Psoas muscle (tissue), 8 donors: ENCODE results near the gene DAW1. TPM values are rescaled to one million over a fixed set of nuclear protein-coding genes. Genes with fewer than 3 reads are reported as not detected.

Experiments
- ATAC-seq, 4 donors: fragments of 200-7000 bp; cut with Tn5 transposase; one replicate each; pipeline ENCODE4 v1.9.1; 2020; ENCODE audit warnings: moderate library complexity in 3 of 4, mild to moderate bottlenecking in 2 of 4
- DNase-seq, 2 donors: peaks; one replicate each; pipeline ENCODE4 v3.0.0-alpha.2; 2020
- H3K27ac ChIP-seq: fragments of 200-600 bp; one replicate; pipeline ENCODE4 v1.8.0; 2022
- H3K27me3 ChIP-seq, 3 donors: fragments of 200-600 bp in 1 of 3; one replicate each; pipeline versions ENCODE4 v1.6.1 to v1.8.0; 2013 to 2022; ENCODE audit warnings: low read length in 2 of 3, mild to moderate bottlenecking in 2 of 3, moderate library complexity in 1 of 3; ENCODE audit not compliant: insufficient read depth in 3 of 3
- H3K36me3 ChIP-seq, 2 donors: fragments of 200-600 bp in 1 of 2; one replicate each; pipeline versions ENCODE4 v1.6.1 to v1.8.0; 2013 to 2022; ENCODE audit warnings: low read depth in 1 of 2, mild to moderate bottlenecking in 1 of 2, moderate library complexity in 1 of 2; ENCODE audit not compliant: insufficient read depth in 1 of 2
- H3K4me1 ChIP-seq: fragments of 200-600 bp; one replicate; pipeline ENCODE4 v1.8.0; 2022
- H3K4me3 ChIP-seq: fragments of 200-600 bp; one replicate; pipeline ENCODE4 v1.8.0; 2022; ENCODE audit warnings: mild to moderate bottlenecking
- H3K9me3 ChIP-seq: fragments of 200-600 bp; one replicate; pipeline ENCODE4 v1.8.0; 2022
- WGBS, 3 donors: extraction: QIAGEN DNeasy Blood & Tissue Kit; methylation state at CpG; one replicate each; pipeline versions ENCODE4 v1.1.6 to v1.1.7; 2013; 5-methylcytosine and 5-hydroxymethylcytosine counted together
- intact Hi-C, 2 donors: fragments of 100-400 bp; cut with DNase I; formaldehyde crosslinking; loops; one replicate each; pipeline versions ENCODE4 v1.11.0 to v1.14.2; 2022
- polyA plus RNA-seq, 3 donors: library from polyadenylated mRNA; stranded (reverse); fragments of 200-250 nt; gene quantifications; one replicate each; pipeline ENCODE4 v1.2.3, GENCODE V29; 2013
- total RNA-seq, 4 donors: library from RNA; stranded (reverse); fragmentation: NEBNext Ultra II Directional in 2 of 4; extraction: Animal tissue kit (Norgen Biotek cat#: 25700) in 2 of 4; gene quantifications; one replicate each; pipeline versions ENCODE4 v1.2.1 to v1.2.4, GENCODE V29; 2021 to 2023
- TF ChIP-seq, protein P1 (sequence below): fragments of 200-600 bp; IDR thresholded peaks from one replicate; pipeline ENCODE4 v1.8.0; 2022; ENCODE audit warnings: antibody characterized with exemption
- donor health status: healthy with polysubstance abuse.
- donor health status: DM: no; HTN: no; CAD: no; lungs with moderate emphysema.
- donor health status: Bipolar disorder and iron deficiency.
- donor health status: healthy.
- donor health status: DM: yes; HTN: yes; CAD: no.
- donor health status: DM: no; HTN: no; CAD: no.
- donor health status: DM: no; HTN: no; CAD: no.
- donor health status: DM: yes; HTN: yes; CAD: no.

Gene DAW1
- total and polyA plus RNA-seq, 7 donors = 0.03 to 0.21 TPM; not detected in 5

DNA sequence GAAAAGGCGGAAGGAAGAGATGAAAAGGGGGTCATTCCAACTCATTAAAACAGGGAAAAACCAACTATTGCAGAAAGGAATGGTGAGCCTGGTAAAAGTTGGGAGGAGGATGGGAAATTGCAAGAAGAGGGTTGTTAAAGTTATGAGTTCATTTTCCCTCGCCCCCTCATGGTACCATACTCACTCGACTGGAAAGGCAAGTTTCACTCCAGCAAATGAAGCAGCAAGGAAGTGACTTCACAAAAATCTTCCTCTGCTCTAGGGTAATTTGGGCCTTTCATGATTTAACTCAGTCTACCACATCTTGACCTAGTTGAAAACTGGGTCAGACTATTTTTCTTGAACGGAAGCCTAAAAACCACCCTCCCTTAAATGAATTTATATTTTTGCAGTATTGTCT lies 22.8 kb upstream of the DAW1 start:
- Histone ChIP-seq H3K4me3 (no peak overlapping the region), H3K9me3 (no peaks in the 10 kb centered on the region), H3K27ac (no peak overlapping the region), H3K36me3 (no peaks in the 10 kb centered on the region), H3K4me1 (no peaks in the 10 kb centered on the region), H3K27me3 (no peaks in the 10 kb centered on the region)
- TF ChIP-seq, protein P1, sequence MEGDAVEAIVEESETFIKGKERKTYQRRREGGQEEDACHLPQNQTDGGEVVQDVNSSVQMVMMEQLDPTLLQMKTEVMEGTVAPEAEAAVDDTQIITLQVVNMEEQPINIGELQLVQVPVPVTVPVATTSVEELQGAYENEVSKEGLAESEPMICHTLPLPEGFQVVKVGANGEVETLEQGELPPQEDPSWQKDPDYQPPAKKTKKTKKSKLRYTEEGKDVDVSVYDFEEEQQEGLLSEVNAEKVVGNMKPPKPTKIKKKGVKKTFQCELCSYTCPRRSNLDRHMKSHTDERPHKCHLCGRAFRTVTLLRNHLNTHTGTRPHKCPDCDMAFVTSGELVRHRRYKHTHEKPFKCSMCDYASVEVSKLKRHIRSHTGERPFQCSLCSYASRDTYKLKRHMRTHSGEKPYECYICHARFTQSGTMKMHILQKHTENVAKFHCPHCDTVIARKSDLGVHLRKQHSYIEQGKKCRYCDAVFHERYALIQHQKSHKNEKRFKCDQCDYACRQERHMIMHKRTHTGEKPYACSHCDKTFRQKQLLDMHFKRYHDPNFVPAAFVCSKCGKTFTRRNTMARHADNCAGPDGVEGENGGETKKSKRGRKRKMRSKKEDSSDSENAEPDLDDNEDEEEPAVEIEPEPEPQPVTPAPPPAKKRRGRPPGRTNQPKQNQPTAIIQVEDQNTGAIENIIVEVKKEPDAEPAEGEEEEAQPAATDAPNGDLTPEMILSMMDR = no peak
- ATAC-seq (no peak), DNase-seq (no peak)
- intact Hi-C loops = no loop called here
- WGBS, 3 donors = 73 to 83% (median 75%) methylated on average over 4 of the region's 4 CpGs

DNA sequence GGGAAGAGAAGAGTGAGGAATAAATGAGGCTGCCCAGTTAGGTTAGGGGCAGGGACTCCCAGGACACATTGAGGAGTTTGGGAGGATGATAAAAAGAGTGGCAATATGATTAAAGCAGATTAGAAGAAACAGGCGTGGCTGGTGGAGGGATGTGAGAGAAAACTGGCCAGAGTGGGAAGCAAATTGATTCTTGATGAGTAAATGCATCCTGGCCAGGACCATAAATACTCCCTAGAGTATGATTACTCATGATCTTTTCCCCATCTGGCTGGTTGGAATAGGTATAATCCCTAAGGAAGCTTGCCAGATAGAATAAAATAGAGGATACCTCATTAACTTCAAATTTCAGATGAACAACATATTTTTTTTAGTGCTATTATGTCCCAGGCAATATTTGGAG lies 21.5 kb upstream of the DAW1 start:
- intact Hi-C loops = no loop called here
- 15 to 31% (median 25%) methylated on average over 1 of the region's 1 CpG for WGBS, 3 donors
- no peak for ATAC-seq
- DNase-seq = no peak
- H3K27me3 ChIP-seq = no peaks in the 10 kb centered on the region
- no peak overlapping the region for H3K4me3 ChIP-seq
- no peaks in the 10 kb centered on the region for H3K4me1 ChIP-seq
- H3K9me3 ChIP-seq = no peaks in the 10 kb centered on the region
- no peaks in the 10 kb centered on the region for H3K36me3 ChIP-seq
- H3K27ac ChIP-seq = no peak overlapping the region
- TF ChIP-seq, protein P1 = no peak

DNA sequence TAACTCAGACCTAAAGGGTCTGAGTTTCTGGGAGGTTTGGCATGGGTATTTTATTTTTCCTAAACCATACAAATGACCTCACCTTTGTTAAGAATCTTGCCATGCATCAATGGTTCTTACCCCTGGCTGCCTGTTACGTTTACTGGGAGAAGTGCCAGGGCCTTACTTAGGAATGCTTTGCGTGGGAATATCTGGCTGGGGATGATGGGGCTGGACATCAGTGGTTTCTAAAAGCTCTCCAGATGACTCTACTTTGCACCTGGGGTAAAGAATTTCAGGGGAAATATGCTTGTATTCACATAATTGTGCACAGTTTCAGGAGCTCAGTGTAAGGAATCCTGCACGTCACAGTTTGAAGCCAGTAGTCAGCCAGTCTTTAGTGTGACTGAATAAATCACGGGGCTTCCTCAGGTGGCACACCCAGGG lies 18.2 kb upstream of the DAW1 start:
- WGBS, 3 donors = 32 to 56% (median 36%) methylated on average over 4 of the region's 4 CpGs
- TF ChIP-seq, protein P1 = no peak
- H3K36me3 ChIP-seq = no peaks in the 10 kb centered on the region
- H3K27me3 ChIP-seq = no peaks in the 10 kb centered on the region
- H3K9me3 ChIP-seq = no peaks in the 10 kb centered on the region
- intact Hi-C loops = no loop called here
- no peak for ATAC-seq
- no peak overlapping the region for H3K4me3 ChIP-seq
- H3K4me1 ChIP-seq = no peaks in the 10 kb centered on the region
- no peak overlapping the region for H3K27ac ChIP-seq
- no peak for DNase-seq

DNA sequence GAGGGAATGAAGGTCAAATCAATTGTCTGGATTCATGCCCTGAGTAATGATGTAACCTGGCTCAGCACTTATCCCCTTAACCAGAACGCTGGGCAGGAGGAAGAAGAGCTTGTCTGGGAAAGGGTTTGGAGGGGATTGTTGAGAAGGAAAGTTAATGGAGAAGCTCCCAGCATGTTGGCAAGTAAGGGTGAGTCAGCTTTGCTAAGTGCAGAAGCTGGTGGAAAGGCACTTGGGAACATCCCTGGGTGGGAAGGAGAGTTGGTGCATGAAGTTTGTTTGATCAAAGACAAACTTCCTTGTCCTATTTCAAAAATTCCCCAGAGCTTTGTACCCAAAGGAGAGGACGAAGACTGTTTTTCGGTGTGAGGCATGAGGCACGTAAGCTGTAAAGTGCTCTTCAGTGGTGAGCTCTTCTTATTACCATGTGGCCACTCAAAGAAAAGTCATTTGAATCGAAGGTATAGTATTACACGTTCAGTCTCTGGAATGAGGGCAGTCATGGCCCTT lies 17.6 kb upstream of the DAW1 start:
- ATAC-seq (no peak), DNase-seq (no peak)
- TF ChIP-seq, protein P1 = no peak
- no peaks in the 10 kb centered on the region for H3K9me3 ChIP-seq
- no peaks in the 10 kb centered on the region for H3K27me3 ChIP-seq
- H3K36me3 ChIP-seq = no peaks in the 10 kb centered on the region
- no peak overlapping the region for H3K27ac ChIP-seq
- H3K4me1 ChIP-seq = no peaks in the 10 kb centered on the region
- WGBS, 3 donors = 62 to 67% (median 64%) methylated on average over 6 of the region's 6 CpGs
- intact Hi-C loops = no loop called here
- no peak overlapping the region for H3K4me3 ChIP-seq

DNA sequence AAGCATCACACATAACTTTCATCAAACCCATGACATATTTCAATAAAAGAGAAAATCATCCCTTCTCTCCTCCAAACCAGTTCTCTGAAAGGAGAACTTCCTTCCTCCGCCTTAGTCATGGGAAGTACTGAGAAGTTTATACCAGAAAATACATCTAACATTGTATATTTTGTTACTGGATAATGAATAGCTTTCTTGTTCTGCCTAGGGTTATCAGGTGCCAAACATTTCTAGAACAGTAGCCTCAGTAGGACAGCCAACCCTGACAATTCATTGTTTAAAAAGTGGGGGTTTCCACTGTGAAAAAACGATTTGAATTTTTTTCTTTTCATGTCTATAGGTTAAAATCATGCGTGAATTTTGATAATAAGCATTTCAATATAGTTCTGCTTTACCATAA lies 16.0 kb upstream of the DAW1 start:
- intact Hi-C loops = no loop called here
- Histone ChIP-seq H3K4me3 (no peak overlapping the region), H3K9me3 (no peaks in the 10 kb centered on the region), H3K36me3 (no peaks in the 10 kb centered on the region), H3K4me1 (no peaks in the 10 kb centered on the region), H3K27ac (no peak overlapping the region), H3K27me3 (no peaks in the 10 kb centered on the region)
- DNase-seq (no peak), ATAC-seq (no peak)
- TF ChIP-seq, protein P1 = no peak
- 54 to 66% (median 59%) methylated on average over 3 of the region's 3 CpGs for WGBS, 3 donors
